ENCODE measurements around the gene PIEZO2.

GRCh38 chr18:10899481-10899880 is 249.9 kb downstream of the PIEZO2 start:
- TF ChIP-seq POLR2A (IDR thresholded peaks at IDR 0.05; ENCODE audit: low read depth, low read length) (no peak), POLR2AphosphoS5 (IDR thresholded peaks at IDR 0.05; ENCODE audit: low read depth, low read length) (no peak), TAF1 (IDR thresholded peaks at IDR 0.05; ENCODE audit: borderline replicate concordance, low read depth, low read length) (no peak)

All from GM12892 (cell line).